Peyer's patch (tissue), 4 donors: Measurements from ENCODE around the gene RNF187. TPM values are rescaled to one million over a fixed set of nuclear protein-coding genes. Genes with fewer than 3 reads are reported as not detected.

Source experiments
- DNase-seq, 3 donors: peaks; one replicate each; pipeline ENCODE4 v3.0.0-alpha.2; 2017 to 2019
- H3K27ac ChIP-seq, 4 donors: fragments of 200-600 bp; sonication (generic); one replicate each; pipeline ENCODE4 v1.5.1; 2016 to 2019
- H3K27me3 ChIP-seq, 2 donors: fragments of 200-600 bp; sonication (generic); one replicate each; pipeline ENCODE4 v1.5.1; 2019
- H3K36me3 ChIP-seq, 3 donors: fragments of 200-600 bp; sonication (generic); one replicate each; pipeline ENCODE4 v1.5.1; 2016 to 2019
- H3K4me1 ChIP-seq, 4 donors: fragments of 200-600 bp; sonication (generic); one replicate each; pipeline ENCODE4 v1.5.1; 2016 to 2019
- H3K4me3 ChIP-seq, 4 donors: fragments of 200-600 bp; sonication (generic); 1 replicate in 3 of 4; 2 replicates in 1 of 4; pipeline ENCODE4 v1.5.1; 2016 to 2019; ENCODE audit warnings: mild to moderate bottlenecking in 1 of 4
- H3K9me3 ChIP-seq, 4 donors: fragments of 200-600 bp; sonication (generic); one replicate each; pipeline ENCODE4 v1.5.1; 2016 to 2019; ENCODE audit warnings: mild to moderate bottlenecking in 1 of 4
- POLR2A ChIP-seq, 2 donors: fragments of 450-650 bp; IDR thresholded peaks; one replicate each; pipeline ENCODE4 v1.5.1; 2017; ENCODE audit warnings: antibody characterized with exemption in 2 of 2, mild to moderate bottlenecking in 2 of 2, moderate library complexity in 2 of 2
- total RNA-seq, 4 donors: library from RNA; depleted of rRNA; stranded (reverse); fragments of >200 nt; gene quantifications; one replicate each; pipeline ENCODE4 v1.1.0, GENCODE V29; 2016
- TF ChIP-seq, protein P1 (sequence below), 6 experiments: fragments of 450-650 bp in 4 of 6; fragments of 200-600 bp in 2 of 6; sonication (generic) in 1 of 6; IDR thresholded peaks; one replicate each; pipeline ENCODE4 v1.5.1; 2017 to 2019; ENCODE audit warnings: antibody characterized with exemption in 6 of 6, mild to moderate bottlenecking in 3 of 6, moderate library complexity in 1 of 6

Gene RNF187
- total RNA-seq, 4 donors from 2014 or later = 28.9 to 38.9 (median 37.3) TPM

DNA sequence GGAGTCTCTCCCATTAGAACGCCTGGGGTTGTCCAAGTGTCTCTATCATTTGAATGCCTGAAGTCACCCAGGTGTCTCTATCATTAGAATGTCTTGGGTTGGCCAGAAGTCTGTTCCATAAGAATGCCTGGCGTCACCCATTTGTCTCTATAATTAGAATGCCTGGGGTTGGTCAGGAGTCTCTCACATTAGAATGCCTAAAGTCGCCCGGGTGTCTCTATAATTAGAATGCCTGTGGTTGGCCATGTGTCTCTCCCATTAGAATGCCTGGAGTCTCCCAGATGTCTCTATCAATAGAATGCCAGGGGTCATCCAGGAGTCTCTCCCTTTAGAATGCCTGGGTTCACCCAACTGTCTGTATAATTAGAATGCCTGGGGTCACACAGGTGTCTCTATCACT, 54.5 kb downstream of the RNF187 start:
- Histone ChIP-seq H3K4me3 (no peak overlapping the region), H3K27ac (no peak overlapping the region), H3K4me1 (no peaks in the 10 kb centered on the region), H3K9me3 (no peaks in the 10 kb centered on the region), H3K36me3 (no peaks in the 10 kb centered on the region), H3K27me3 (no peaks in the 10 kb centered on the region)
- TF ChIP-seq, protein P1, sequence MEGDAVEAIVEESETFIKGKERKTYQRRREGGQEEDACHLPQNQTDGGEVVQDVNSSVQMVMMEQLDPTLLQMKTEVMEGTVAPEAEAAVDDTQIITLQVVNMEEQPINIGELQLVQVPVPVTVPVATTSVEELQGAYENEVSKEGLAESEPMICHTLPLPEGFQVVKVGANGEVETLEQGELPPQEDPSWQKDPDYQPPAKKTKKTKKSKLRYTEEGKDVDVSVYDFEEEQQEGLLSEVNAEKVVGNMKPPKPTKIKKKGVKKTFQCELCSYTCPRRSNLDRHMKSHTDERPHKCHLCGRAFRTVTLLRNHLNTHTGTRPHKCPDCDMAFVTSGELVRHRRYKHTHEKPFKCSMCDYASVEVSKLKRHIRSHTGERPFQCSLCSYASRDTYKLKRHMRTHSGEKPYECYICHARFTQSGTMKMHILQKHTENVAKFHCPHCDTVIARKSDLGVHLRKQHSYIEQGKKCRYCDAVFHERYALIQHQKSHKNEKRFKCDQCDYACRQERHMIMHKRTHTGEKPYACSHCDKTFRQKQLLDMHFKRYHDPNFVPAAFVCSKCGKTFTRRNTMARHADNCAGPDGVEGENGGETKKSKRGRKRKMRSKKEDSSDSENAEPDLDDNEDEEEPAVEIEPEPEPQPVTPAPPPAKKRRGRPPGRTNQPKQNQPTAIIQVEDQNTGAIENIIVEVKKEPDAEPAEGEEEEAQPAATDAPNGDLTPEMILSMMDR (IDR thresholded peaks at IDR 0.05) = no peak
- no peak for TF ChIP-seq POLR2A (IDR thresholded peaks at IDR 0.05)
- no peak for DNase-seq

DNA sequence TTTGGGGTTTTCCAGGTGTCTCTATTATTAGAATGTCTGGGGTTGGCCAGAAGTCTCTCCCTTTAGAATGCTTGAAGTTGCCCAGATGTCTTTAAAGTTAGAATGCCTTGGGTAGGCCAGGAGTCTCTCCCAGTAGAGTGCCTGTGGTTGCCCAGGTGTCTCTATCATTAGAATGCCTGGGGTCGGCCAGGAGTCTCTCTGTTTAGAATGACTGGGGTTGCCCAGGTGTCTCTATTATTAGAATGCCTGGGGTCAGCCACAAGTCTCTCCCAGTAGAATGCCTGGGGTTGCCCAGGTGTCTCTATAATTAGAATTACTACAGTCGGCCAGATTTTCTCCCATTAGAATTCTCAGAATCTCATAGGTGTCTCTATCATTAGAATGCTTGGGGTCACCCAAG, 55.2 kb downstream of the RNF187 start:
- Histone ChIP-seq H3K4me1 (no peaks in the 10 kb centered on the region), H3K9me3 (no peaks in the 10 kb centered on the region), H3K27me3 (no peaks in the 10 kb centered on the region), H3K27ac (no peak overlapping the region), H3K36me3 (no peaks in the 10 kb centered on the region), H3K4me3 (no peak overlapping the region)
- peak in 1 of 3 donors; percentile 27 for DNase-seq
- no peak for TF ChIP-seq POLR2A (IDR thresholded peaks at IDR 0.05)
- TF ChIP-seq, protein P1 (IDR thresholded peaks at IDR 0.05) = no peak

DNA sequence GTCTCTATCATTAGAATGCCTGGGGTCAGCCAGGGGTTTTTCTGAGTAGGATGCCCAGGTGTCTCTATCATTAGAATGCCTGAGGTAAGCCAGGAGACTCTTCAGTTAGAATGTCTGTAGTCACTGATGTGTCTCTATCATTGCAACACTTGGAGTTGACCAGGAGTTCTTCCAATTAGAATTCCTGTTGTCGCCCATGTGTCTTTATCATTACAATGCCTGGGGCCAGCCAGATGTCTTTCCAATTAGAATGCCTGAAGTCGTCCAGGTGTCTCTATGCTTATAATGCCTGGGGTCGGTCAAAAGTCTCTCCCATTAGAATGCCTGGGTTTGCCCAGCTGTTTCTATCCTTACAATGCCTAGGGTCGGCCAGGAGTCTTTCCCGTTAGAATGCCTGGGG, 55.8 kb downstream of the RNF187 start:
- H3K27ac ChIP-seq = no peak overlapping the region
- no peaks in the 10 kb centered on the region for H3K9me3 ChIP-seq
- no peaks in the 10 kb centered on the region for H3K36me3 ChIP-seq
- H3K4me3 ChIP-seq = no peak overlapping the region
- peak in 1 of 3 donors; percentile 6 for DNase-seq
- H3K27me3 ChIP-seq = no peaks in the 10 kb centered on the region
- TF ChIP-seq POLR2A (IDR thresholded peaks at IDR 0.05) = no peak
- TF ChIP-seq, protein P1 (IDR thresholded peaks at IDR 0.05) = no peak
- H3K4me1 ChIP-seq = no peaks in the 10 kb centered on the region

DNA sequence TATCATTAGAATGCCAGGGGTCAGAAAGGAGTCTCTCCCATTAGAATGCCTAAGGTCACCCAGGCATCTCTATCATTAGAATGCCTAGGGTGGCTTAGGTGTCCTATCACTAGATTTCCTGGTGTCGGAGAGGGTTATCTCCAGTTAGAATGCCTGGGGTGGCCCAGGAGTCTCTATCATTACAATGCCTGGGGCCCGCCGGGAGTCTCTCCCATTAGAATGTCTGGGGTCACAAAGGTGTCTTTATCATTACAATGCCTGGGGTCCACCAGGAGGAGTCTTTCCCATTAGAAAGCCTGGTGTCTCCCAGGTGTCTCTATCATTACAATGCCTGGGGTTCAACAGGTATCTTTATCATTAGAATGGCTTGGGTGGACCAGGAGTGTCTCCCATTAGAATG, 56.2 kb downstream of the RNF187 start:
- DNase-seq = peak in 1 of 3 donors; percentile 4

DNA sequence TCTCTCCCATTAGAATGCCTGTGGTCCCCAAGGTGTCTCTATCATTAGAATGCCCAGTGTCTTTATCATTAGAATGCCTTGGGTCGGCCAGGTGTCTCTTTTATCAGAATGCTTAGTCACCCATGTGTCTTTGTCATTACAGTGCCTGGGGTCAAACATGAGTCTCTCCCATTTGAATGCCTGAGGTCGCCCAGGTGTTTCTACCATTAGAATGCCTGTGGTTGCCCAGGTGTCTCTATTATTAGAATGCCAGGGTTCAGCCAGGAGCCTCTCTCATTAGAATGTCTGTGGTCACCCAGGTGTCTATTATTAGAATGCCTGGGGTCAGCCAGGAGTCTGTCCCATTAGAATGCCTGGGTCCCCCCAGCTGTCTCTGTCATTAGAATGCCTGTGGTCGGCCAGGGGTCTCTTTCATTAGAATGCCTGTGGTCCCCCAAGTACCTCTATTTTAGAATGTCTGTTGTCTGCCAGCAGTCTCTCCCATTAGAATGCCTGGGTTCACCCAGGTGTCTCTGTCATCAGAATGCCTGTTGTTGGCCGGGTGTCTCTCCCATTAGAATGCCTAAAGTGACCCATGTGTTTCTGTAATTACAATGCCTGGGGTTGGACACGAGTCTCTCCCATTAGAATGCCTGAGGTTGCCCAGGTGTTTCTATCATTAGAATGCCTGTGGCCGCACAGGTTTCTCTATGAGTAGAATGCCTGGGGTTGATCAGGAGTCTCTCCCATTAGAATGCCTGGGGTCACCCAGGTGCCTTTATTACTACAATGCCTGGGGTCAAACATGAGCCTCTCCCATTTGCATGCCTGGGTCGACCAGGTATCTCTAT, 57.1 kb downstream of the RNF187 start:
- TF ChIP-seq, protein P1 (IDR thresholded peaks at IDR 0.05) = no peak
- no peak for TF ChIP-seq POLR2A (IDR thresholded peaks at IDR 0.05)
- Histone ChIP-seq H3K27me3 (no peaks in the 10 kb centered on the region), H3K9me3 (no peaks in the 10 kb centered on the region), H3K4me3 (no peak overlapping the region), H3K36me3 (no peaks in the 10 kb centered on the region), H3K4me1 (no peaks in the 10 kb centered on the region), H3K27ac (no peak overlapping the region)
- DNase-seq = peak in 1 of 3 donors; percentile 33

More for the DNA sequence above, 56.2 kb downstream of the RNF187 start:
- no peak for TF ChIP-seq POLR2A (IDR thresholded peaks at IDR 0.05)
- TF ChIP-seq, protein P1 (IDR thresholded peaks at IDR 0.05) = no peak
- no peaks in the 10 kb centered on the region for H3K27me3 ChIP-seq
- H3K36me3 ChIP-seq = no peaks in the 10 kb centered on the region
- H3K4me3 ChIP-seq = no peak overlapping the region
- no peak overlapping the region for H3K27ac ChIP-seq
- no peaks in the 10 kb centered on the region for H3K9me3 ChIP-seq
- no peaks in the 10 kb centered on the region for H3K4me1 ChIP-seq
